SKM-1 treated with dmso at 0.1 percent for 144 hours (cell line): ENCODE measurements around the gene AP1M2.
"Not testable (repeated sequence)": the region's sequence is repeated elsewhere in the genome, so short reads cannot be mapped to it uniquely, and the experiment has no call there.

Experiments used
- DNase-seq: peaks from one replicate; lab custom pipeline; 2025; ENCODE audit not compliant: unreplicated experiment; lab: John Stamatoyannopoulos, UW

The AP1M2 gene

DNA sequence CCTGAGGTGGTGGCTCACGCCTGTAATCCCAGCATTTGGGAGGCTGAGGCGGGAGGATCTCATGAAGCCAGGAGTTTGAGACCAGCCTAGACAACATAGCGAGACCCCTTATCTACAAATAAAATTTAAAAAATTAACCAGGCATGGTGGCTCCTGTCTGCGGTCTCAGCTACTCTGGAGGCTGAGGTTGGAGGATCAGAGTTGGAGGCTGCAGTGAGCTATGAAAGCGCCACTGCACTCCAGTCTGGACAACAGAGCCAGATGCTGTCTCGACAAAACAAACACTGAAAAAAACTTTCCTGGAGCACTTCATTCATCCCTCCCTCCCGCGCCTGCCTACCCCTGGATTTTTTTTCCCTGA, 44.1 kb downstream of the AP1M2 start:
- no peak for DNase-seq

DNA sequence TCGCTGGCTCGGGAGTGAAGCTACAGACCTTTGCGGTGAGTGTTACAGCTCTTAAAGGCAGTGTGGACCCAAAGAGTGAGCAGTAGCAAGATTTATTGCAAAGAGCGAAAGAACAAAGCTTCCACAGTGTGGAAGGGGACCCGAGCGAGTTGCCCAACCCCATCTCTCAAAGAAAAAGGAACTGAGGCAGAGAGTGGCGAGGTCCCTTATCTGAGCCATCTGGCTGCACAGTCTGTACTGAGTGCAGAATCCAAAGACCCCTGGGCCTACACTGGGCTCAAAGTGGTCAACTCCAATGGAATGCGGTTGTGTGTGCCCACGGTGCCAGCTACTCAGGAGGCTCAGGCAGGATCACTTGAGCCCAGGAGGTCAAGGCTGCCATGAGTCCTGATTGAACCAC, 48.1 kb downstream of the AP1M2 start:
- peak; percentile 82 for DNase-seq

DNA sequence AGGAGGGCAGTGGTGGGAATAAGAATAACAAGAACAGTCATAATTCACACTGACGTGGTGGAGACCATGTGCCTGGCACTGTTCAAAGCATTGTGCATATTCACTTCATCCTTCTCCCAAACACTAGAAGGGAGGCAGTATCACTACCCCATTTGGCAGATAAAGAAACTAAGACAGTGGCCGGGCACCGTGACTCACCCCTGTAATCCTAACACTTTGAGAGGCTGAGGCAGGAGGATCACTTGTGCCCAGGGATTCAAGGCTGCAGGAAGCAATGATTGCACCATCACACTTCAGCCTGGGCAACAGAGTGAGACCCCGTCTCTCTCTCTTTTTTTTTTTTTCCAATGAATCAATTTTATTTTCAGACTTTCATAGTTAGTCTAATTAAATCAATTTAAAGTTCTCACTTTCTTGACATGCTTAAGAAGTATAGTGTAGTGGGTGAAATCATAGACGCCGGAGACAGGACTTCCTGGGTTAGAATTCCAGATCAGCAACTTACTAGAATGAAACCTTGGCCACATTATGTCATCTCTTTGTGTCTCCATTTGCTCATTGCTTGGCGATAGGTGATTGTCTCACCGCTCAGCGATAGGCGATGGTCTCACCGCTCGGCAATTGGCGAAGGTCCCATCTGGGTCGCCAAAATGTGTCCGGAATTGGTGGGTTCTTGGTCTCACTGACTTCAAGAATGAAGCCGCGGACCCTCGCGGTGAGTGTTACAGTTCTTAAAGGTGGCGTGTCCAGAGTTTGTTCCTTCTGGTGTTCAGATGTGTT, 48.7 kb downstream of the AP1M2 start:
- no peak for DNase-seq

DNA sequence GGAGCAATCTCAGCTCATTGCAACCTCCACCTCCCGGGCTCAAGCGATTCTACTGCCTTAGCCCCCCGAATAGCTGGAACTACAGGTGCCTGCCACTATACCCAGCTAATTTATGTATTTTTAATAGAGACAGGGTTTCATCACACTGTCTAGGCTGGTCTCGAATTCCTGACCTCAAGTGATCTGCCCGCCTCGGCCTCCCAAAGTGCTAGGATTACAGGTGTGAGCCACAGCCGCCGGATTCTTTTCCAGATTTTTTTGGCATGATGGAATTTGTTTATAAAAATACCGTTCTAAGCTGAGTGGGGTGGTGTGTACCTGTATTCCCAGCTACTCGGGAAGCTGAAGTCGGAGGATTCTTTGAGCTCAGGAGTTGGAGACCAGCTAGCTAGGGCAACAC, 49.4 kb downstream of the AP1M2 start:
- DNase-seq: no peak

DNA sequence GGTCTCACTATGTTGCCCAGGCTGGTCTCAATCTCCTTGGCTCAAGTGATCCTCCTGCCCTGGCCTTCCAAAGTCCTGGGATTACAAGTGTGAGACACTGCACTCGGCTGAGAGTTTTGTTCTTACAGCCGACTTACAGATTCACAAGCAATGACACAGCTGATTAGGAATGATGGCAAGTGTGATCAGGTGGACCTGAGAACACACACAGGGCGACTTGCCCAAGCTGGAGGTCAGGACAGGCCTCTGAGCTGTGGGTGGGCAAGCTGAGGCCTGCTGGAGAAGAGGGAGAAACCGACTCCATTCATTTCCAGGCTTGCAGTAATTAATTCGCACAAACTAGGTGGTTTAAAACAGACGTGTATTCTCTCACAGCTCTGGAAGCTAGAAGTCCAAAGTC, 51.5 kb downstream of the AP1M2 start:
- DNase-seq: no peak

DNA sequence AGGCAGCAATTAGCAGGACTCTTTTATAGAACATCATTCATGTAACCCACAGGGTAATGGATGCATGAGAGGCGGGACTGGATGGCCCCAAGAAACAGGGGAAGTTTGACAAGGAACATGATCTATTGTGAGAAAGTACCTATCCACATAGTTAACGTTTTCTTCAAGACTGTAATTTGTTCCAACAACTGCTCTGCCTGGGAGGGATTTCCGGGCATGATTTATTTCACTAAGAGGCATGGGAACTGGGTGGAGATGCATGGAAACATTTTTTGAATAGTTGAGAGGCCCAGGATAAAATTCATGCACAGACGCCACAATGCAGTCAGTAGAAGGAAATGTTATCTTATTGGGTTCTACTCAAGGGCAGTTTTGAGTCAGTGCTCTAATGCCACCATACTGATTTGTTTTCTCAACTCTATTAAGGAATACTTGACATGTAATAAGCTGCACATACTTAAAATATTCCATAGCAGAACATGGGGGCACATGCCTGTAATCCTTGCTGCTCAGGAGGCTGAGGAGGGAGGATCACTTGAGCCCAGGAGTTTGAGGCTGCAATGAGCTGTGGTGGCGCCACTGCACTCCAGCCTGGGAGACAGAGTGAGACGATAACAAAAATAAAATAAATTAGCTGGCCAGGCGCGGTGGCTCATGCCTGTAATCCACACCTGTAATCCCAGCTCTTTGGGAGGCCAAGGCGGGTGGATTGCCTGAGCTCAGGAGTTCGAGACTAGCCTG, 53.3 kb downstream of the AP1M2 start:
- no peak for DNase-seq

DNA sequence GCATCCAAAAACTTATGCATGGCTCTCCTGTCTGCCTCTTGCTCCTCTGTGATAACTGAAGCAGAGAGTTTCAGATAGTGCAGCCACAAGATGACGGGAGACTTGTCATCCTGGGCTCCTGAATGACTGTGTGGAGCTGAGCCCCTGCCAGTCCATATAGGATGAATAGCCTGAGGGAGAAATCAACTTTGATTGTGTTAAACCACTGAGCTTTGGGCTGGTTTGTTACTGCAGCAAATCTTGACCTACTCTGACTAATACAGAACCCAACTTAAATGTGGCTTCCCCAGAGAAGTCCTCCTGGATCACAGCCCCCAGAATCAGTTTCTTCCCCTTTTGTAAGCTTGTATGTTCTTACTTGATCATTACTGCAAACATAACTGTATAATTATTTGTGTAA, 54.7 kb downstream of the AP1M2 start:
- no peak for DNase-seq

DNA sequence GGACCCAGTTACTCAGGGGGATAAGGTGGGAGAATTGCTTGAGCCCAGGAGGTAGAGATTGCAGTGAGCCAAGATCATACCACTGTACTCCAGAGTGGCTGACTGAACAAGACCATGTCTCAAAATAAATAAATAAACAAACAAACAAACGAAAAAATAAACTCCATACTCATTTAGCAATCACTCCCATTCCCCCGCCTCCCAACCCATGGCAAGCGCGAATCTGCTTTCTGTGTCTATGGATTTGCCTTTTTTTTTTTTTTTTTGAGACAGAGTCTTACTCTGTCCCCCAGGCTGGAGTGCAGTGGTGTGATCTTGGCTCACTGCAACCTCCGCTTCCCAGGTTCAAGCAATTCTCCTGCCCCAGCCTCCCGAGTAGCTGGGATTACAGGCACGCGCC, 60.2 kb downstream of the AP1M2 start:
- DNase-seq: not testable (repeated sequence)

DNA sequence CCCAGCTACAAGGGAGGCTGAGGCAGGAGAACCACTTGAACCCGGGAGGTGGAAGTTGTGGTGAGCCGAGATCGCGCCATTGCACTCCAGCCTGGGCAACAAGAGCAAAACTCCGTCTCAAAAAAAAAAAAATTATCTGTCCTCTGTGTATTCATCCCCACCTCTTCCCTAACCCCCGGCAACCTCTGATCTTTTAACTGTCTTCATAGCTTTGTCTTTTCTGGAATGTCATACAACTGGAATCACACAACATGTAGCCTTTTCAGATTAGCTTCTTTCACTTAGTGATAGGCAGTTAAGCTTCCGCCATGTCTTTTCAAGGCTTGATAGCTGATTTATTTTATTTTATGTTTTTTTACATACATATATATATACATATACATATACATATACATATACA, 61.5 kb downstream of the AP1M2 start:
- no peak for DNase-seq

DNA sequence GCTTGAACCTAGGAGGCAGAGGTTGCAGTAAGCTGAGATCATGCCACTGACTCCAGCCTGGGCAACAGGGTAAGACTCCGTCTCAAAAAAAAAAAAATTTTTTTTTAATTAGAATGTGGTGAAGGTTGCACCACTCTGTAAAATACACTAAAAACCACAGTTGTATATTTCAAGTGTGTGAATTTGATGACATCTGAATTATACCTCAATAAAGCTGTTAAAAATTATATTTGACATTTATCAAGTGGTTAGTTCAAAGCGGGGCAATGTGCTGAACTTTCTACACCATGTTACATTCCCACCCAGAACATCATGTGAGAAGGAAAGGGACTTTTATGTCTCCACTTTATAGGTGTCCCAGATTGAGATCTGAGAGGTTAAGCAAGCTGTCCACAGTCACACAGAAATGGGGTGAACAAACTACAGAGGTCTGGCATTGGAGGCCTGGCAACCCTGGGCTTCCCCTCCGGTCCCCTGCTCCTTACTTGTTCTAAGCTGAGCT, 63.9 kb downstream of the AP1M2 start:
- no peak for DNase-seq
